Activated T-helper 1 cell treated with anti-CD3 and anti-CD28 coated beads, Interleukin-12 subunit alpha, Interleukin-12 subunit beta, Interleukin-2, Interleukin-4 antibody, amounts not matched to agents 30 ng/mL and 10 ng/mL and 1 ng/mL, durations not matched to agents 14 hours and 24 hours and 36 hours (primary cell): ENCODE measurements around the gene HOXD8. TPM values are rescaled to one million over a fixed set of nuclear protein-coding genes. Genes with fewer than 3 reads are reported as not detected.

ENCODE experiments used
- DNase-seq: peaks from one replicate; pipeline ENCODE4 v3.0.0; 2021; ENCODE audit warnings: low spot score
- H3K27ac Mint-ChIP-seq: one replicate; pipeline ENCODE4 v1.8.0; 2021; ENCODE audit warnings: mild to moderate bottlenecking, mixed read lengths
- H3K27me3 Mint-ChIP-seq: one replicate; pipeline ENCODE4 v1.8.0; 2022; ENCODE audit warnings: mild to moderate bottlenecking, moderate library complexity, mixed read lengths; ENCODE audit not compliant: insufficient read depth
- H3K36me3 Mint-ChIP-seq: one replicate; pipeline ENCODE4 v1.8.0; 2021; ENCODE audit warnings: low read depth, mixed read lengths
- H3K4me1 Mint-ChIP-seq: one replicate; pipeline ENCODE4 v1.8.0; 2021; ENCODE audit warnings: low read depth, mixed read lengths
- H3K4me3 Mint-ChIP-seq: one replicate; pipeline ENCODE4 v1.8.0; 2021; ENCODE audit warnings: mild to moderate bottlenecking, moderate library complexity, mixed read lengths
- H3K9me3 Mint-ChIP-seq: one replicate; pipeline ENCODE4 v1.8.0; 2021; ENCODE audit warnings: mixed read lengths
- intact Hi-C: fragments of 100-400 bp; cut with micrococcal nuclease; formaldehyde crosslinking; loops from one replicate; pipeline ENCODE4 v1.15.1; 2024
- total RNA-seq: library from RNA; stranded (reverse); gene quantifications from 2 replicates; pipeline ENCODE4 v1.2.3, GENCODE V29; 2022

The HOXD8 gene
- total RNA-seq, 1 donor from 2014 or later: not detected

- DNase-seq: no peak
- Mint-ChIP-seq H3K27me3 (peaks cover 75% of the 10 kb centered on the region), H3K27ac (no peak overlapping the region), H3K9me3 (no peaks in the 10 kb centered on the region), H3K4me1 (no peaks in the 10 kb centered on the region), H3K36me3 (no peaks in the 10 kb centered on the region), H3K4me3 (no peak overlapping the region)
- intact Hi-C loops: loop anchor here (2.0 kb wide), 1 partner anchor 15 kb away; no protein-coding TSS in a partner anchor
Observed at GRCh38 chr2:176147210-176147799, 17.8 kb downstream of the HOXD8 start.

GRCh38 chr2:176147800-176148496, 18.4 kb downstream of the HOXD8 start:
- Mint-ChIP-seq H3K27me3 (peaks cover 79% of the 10 kb centered on the region), H3K4me3 (no peak overlapping the region), H3K9me3 (no peaks in the 10 kb centered on the region), H3K27ac (no peak overlapping the region), H3K36me3 (no peaks in the 10 kb centered on the region), H3K4me1 (no peaks in the 10 kb centered on the region)
- intact Hi-C loops: loop anchor here (1.0 to 2.0 kb wide), 2 partner anchors 8 to 15 kb away; no protein-coding TSS in a partner anchor
- DNase-seq: no peak

DNA sequence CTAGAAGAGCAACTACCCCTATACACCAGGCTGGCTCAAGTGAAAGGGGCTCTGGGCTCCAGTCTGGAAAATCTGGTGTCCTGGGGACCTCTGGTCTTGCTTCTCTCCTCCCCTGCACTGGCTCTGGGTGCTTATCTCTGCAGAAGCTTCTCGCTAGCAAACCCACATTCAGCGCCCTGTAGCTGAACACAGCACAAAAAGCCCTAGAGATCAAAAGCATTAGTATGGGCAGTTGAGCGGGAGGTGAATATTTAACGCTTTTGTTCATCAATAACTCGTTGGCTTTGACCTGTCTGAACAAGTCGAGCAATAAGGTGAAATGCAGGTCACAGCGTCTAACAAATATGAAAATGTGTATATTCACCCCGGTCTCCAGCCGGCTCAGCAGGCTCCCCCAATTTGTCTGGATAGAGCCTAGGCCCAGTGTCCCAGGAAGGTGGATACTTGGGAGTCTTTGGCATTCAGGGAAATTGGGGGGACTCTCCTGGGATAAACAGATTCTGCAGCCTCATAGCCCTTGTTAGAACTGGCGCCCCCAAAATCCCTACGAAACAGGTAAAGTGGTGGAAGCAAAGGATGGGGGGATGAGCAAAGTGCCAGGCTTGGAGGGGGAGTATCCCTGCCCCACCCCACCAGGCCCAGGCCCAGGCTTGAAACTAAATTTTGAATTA, 19.4 kb downstream of the HOXD8 start:
- H3K27ac Mint-ChIP-seq: no peak overlapping the region
- H3K4me3 Mint-ChIP-seq: no peak overlapping the region
- peaks cover 79% of the 10 kb centered on the region for H3K27me3 Mint-ChIP-seq
- no peaks in the 10 kb centered on the region for H3K36me3 Mint-ChIP-seq
- H3K9me3 Mint-ChIP-seq: no peaks in the 10 kb centered on the region
- no peaks in the 10 kb centered on the region for H3K4me1 Mint-ChIP-seq
- DNase-seq: no peak
- intact Hi-C loops: loop anchor here (1.0 kb wide), 1 partner anchor 9 kb away; no protein-coding TSS in a partner anchor

GRCh38 chr2:176149481-176149938, 20.0 kb downstream of the HOXD8 start:
- Mint-ChIP-seq H3K4me3 (no peak overlapping the region), H3K27ac (no peak overlapping the region), H3K27me3 (peaks cover 79% of the 10 kb centered on the region), H3K4me1 (no peaks in the 10 kb centered on the region), H3K9me3 (no peaks in the 10 kb centered on the region), H3K36me3 (no peaks in the 10 kb centered on the region)
- DNase-seq: no peak
- intact Hi-C loops: no loop called here

DNA sequence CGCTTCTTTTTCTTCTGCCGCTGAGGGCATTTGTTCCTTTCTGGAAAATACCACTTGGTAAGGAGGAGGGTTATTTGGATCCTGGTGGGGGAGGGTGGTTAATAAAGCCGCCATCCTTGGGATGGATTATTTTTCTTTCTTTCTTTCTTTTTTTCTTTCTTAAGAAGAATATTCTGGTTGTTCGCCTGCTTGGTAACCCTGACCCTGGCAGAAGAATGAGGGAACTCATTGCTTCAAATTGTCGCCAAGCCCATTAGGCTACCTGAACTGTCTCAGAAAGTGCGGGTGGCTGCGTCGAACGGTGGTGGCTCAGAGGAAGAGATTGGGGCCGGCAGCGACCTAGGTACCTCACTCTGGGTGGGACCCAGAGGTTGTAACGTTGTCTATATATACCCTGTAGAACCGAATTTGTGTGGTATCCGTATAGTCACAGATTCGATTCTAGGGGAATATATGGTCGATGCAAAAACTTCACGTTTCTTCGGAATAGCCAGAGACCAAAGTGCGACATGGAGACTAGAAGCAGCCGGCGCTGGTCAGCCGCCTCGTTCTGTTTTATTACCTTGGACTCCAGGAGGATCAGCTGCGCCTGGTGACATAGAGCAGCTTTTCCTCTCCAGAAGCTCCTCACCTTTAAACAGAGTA, 20.6 kb downstream of the HOXD8 start:
- H3K27me3 Mint-ChIP-seq: peaks cover 80% of the 10 kb centered on the region
- DNase-seq: no peak
- intact Hi-C loops: no loop called here
- H3K36me3 Mint-ChIP-seq: no peaks in the 10 kb centered on the region
- no peaks in the 10 kb centered on the region for H3K9me3 Mint-ChIP-seq
- H3K27ac Mint-ChIP-seq: peak overlapping the region; percentile 9
- H3K4me3 Mint-ChIP-seq: no peak overlapping the region
- H3K4me1 Mint-ChIP-seq: no peaks in the 10 kb centered on the region

- Mint-ChIP-seq H3K27ac (peak overlapping the region; percentile 9), H3K4me1 (no peaks in the 10 kb centered on the region), H3K36me3 (no peaks in the 10 kb centered on the region), H3K27me3 (peaks cover 81% of the 10 kb centered on the region), H3K9me3 (no peaks in the 10 kb centered on the region), H3K4me3 (no peak overlapping the region)
- DNase-seq: no peak
- intact Hi-C loops: no loop called here
Observed at GRCh38 chr2:176150584-176151441, 21.3 kb downstream of the HOXD8 start.

DNA sequence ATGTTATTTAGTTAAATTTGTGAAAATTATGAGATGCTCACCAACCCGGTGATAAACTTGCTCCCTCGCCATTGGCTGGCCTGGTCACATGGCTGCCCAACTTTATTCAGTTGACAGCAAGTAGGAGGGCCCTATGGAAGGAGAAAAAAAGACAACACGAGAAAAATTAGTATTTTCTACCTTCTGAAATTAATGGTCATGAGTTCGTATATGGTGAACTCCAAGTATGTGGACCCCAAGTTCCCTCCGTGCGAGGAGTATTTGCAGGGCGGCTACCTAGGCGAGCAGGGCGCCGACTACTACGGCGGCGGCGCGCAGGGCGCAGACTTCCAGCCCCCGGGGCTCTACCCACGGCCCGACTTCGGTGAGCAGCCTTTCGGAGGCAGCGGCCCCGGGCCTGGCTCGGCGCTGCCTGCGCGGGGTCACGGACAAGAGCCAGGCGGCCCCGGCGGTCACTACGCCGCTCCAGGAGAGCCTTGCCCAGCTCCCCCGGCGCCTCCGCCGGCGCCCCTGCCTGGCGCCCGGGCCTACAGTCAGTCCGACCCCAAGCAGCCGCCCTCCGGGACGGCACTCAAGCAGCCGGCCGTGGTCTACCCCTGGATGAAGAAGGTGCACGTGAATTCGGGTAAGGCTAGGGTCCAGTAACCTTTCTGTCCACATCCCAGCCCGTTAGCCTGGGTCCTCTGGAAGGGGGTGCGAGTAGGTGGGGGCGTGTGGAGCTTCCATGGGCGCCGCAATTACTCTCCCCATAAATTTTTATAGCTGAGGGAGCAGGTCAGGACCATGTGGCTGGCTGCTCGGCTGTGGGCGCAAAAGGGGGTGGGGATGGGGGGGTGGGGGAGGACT, 22.2 kb downstream of the HOXD8 start, which contains the start of gene HOXD4:
TSS of gene HOXD4 (plus strand) at position 109 of the 846 bp plus-strand sequence. CDS start at position 193, 84 bp downstream.
- Mint-ChIP-seq H3K9me3 (no peaks in the 10 kb centered on the region), H3K4me3 (no peak within 1 kb of the TSS), H3K4me1 (no peaks in the 10 kb centered on the region), H3K36me3 (no peaks in the 10 kb centered on the region), H3K27me3 (peaks cover 82% of the 10 kb centered on the region), H3K27ac (peak within 1 kb of the TSS; percentile 9)
- DNase-seq: no peak
- intact Hi-C loops: no loop called here

GRCh38 chr2:176152350-176153181, 23.1 kb downstream of the HOXD8 start:
- Mint-ChIP-seq H3K27ac (no peak overlapping the region), H3K4me1 (no peaks in the 10 kb centered on the region), H3K4me3 (no peak overlapping the region), H3K36me3 (peaks cover 2% of the 10 kb centered on the region), H3K9me3 (no peaks in the 10 kb centered on the region), H3K27me3 (peaks cover 77% of the 10 kb centered on the region)
- no peak for DNase-seq
- intact Hi-C loops: no loop called here

DNA sequence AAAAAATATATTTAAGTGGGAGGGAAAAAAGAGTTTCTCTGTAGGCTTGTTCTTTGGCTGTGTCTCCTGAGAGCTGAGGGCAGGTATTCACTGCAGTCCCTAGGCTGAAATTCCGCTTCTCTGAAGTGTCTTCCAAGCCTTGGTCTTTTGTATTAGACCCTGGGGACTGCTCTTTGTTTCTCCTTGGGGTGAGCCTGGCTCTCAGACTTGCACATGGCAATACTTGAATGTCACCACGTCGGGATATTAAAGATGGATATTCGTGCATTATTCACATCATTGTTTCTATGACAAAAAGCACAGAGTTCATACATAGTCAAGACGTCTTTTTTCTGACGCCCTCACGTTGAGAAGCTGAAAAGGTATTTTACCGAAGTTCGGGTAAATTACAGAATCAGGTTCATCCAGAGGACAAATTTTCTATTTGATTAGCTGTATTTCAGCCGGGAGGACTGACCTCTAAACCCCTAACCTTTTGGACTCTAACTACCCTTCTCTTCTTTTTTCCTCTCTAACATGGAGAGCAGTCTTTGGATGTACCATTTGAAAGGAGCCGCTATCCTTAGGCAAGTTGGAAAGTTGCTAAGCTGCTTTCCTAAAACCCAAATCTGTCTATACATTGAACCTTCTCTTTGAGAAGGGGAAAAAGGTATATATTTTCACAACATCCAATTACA, 25.2 kb downstream of the HOXD8 start:
- intact Hi-C loops: no loop called here
- no peak for DNase-seq
- peaks cover 2% of the 10 kb centered on the region for H3K36me3 Mint-ChIP-seq
- peaks cover 74% of the 10 kb centered on the region for H3K27me3 Mint-ChIP-seq
- H3K4me1 Mint-ChIP-seq: no peaks in the 10 kb centered on the region
- H3K9me3 Mint-ChIP-seq: no peaks in the 10 kb centered on the region
- H3K27ac Mint-ChIP-seq: no peak overlapping the region
- H3K4me3 Mint-ChIP-seq: no peak overlapping the region

- peaks cover 71% of the 10 kb centered on the region for H3K27me3 Mint-ChIP-seq
- H3K4me1 Mint-ChIP-seq: no peaks in the 10 kb centered on the region
- intact Hi-C loops: loop anchor here (2.0 kb wide), 1 partner anchor 23 kb away; no protein-coding TSS in a partner anchor
- no peak overlapping the region for H3K27ac Mint-ChIP-seq
- no peak for DNase-seq
- H3K9me3 Mint-ChIP-seq: no peaks in the 10 kb centered on the region
- H3K36me3 Mint-ChIP-seq: peaks cover 2% of the 10 kb centered on the region
- no peak overlapping the region for H3K4me3 Mint-ChIP-seq
Observed at GRCh38 chr2:176155356-176156044, 26.0 kb downstream of the HOXD8 start.
